Spleen (tissue), 7 donors: ENCODE data around the gene GPR148.

Experiments
- CTCF ChIP-seq, 11 experiments: fragments of 200-600 bp in 7 of 11; fragments of 450-650 bp in 4 of 11; sonication (generic) in 4 of 11; IDR thresholded peaks in 8 of 11; conservative IDR thresholded peaks in 3 of 11; 1 replicate in 7 of 11; 2 replicates in 4 of 11; pipeline versions ENCODE4 v1.4.0 to v1.8.0; 2016 to 2021; ENCODE audit warnings: antibody characterized with exemption in 11 of 11, inconsistent platforms in 4 of 11, mild to moderate bottlenecking in 1 of 11
- POLR2A ChIP-seq, 3 donors: fragments of 450-650 bp; IDR thresholded peaks; one replicate each; pipeline ENCODE4 v1.5.1; 2017; ENCODE audit warnings: antibody characterized with exemption in 3 of 3, mild to moderate bottlenecking in 1 of 3
- donor health status: DM: no; HTN: no; CAD: no; lungs with moderate emphysema.
- donor health status: DM: no; HTN: no; CAD: no.
- donor health status: DM: no; HTN: no; CAD: no.

GRCh38 chr2:130755256-130756052 lies 26.6 kb downstream of the GPR148 start, which contains the start of gene AMER3:
- TF ChIP-seq POLR2A (IDR thresholded peaks at IDR 0.05): no peak
- TF ChIP-seq CTCF (IDR thresholded peaks at IDR 0.05 in 8 of 11, conservative IDR thresholded peaks at IDR 0.05 in 3 of 11): no peak
